ENCODE measurements around the gene ZFPM1.

Gene ZFPM1

GRCh38 chr16:88582912-88583575, 130.0 kb downstream of the ZFPM1 start:
- TF ChIP-seq CTCF (IDR thresholded peaks at IDR 0.05; ENCODE audit: unreplicated experiment in 3 of 3): no peak
- Mint-ChIP-seq H3K27me3 (ENCODE audit: low read depth) (no peaks in the 10 kb centered on the region), H3K27ac (no peak overlapping the region), H3K9me3 (no peaks in the 10 kb centered on the region), H3K36me3 (ENCODE audit: low read depth) (peaks cover 46% of the 10 kb centered on the region), H3K4me3 (no peak overlapping the region), H3K4me1 (no peaks in the 10 kb centered on the region)

- no peak overlapping the region for H3K4me3 Mint-ChIP-seq
- TF ChIP-seq CTCF (IDR thresholded peaks at IDR 0.05; ENCODE audit: unreplicated experiment in 3 of 3): no peak
- H3K4me1 Mint-ChIP-seq: no peaks in the 10 kb centered on the region
- no peaks in the 10 kb centered on the region for H3K27me3 Mint-ChIP-seq (ENCODE audit: low read depth)
- no peaks in the 10 kb centered on the region for H3K9me3 Mint-ChIP-seq
- H3K36me3 Mint-ChIP-seq (ENCODE audit: low read depth): peaks cover 50% of the 10 kb centered on the region
- no peak overlapping the region for H3K27ac Mint-ChIP-seq
These were observed 131.6 kb downstream of the ZFPM1 start for GRCh38 chr16:88584676-88585075.

GRCh38 chr16:88585269-88585668, 132.2 kb downstream of the ZFPM1 start:
- Mint-ChIP-seq H3K4me1 (no peaks in the 10 kb centered on the region), H3K36me3 (ENCODE audit: low read depth) (peaks cover 54% of the 10 kb centered on the region), H3K27ac (no peak overlapping the region), H3K4me3 (no peak overlapping the region), H3K9me3 (no peaks in the 10 kb centered on the region), H3K27me3 (ENCODE audit: low read depth) (no peaks in the 10 kb centered on the region)
- no peak for TF ChIP-seq CTCF (IDR thresholded peaks at IDR 0.05; ENCODE audit: unreplicated experiment in 3 of 3)

- Mint-ChIP-seq H3K36me3 (ENCODE audit: low read depth) (peaks cover 57% of the 10 kb centered on the region), H3K9me3 (no peaks in the 10 kb centered on the region), H3K27ac (no peak overlapping the region), H3K4me1 (no peaks in the 10 kb centered on the region), H3K27me3 (ENCODE audit: low read depth) (no peaks in the 10 kb centered on the region), H3K4me3 (no peak overlapping the region)
- no peak for TF ChIP-seq CTCF (IDR thresholded peaks at IDR 0.05; ENCODE audit: unreplicated experiment in 3 of 3)
These were observed 133.0 kb downstream of the ZFPM1 start for GRCh38 chr16:88585927-88586581.
